ENCODE measurements around the gene HMX3.

The HMX3 gene

DNA sequence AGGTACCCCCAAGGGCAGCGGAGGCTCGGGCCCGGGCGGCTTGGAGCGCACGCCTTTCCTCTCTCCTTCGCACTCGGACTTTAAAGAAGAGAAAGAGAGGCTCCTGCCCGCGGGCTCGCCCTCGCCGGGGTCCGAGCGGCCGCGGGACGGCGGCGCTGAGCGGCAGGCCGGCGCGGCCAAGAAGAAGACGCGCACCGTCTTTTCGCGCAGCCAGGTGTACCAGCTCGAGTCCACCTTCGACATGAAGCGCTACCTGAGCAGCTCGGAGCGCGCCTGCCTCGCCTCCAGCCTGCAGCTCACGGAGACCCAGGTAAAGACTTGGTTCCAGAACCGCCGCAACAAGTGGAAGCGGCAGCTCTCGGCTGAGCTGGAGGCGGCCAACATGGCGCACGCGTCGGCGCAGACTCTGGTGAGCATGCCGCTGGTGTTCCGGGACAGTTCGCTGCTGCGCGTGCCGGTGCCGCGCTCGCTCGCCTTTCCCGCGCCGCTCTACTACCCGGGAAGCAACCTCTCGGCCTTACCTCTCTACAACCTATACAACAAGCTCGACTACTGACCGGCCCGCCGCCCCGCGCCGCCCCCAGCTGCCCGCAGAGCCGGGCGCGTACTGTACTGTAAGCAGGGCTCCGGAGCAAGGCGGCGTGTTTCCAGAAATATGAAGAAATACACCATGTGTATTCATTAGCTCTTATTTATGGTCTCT is 13.9 kb downstream of the HMX3 start:
- Mint-ChIP-seq H3K4me3 (peak overlapping the region; percentile 58), H3K4me1 (ENCODE audit: low read depth) (peaks cover 36% of the 10 kb centered on the region), H3K9me3 (no peaks in the 10 kb centered on the region), H3K36me3 (ENCODE audit: low read depth) (peaks cover 7% of the 10 kb centered on the region), H3K27ac (peak overlapping the region; percentile 49), H3K27me3 (ENCODE audit: low read depth) (peaks cover 58% of the 10 kb centered on the region)

GRCh38 chr10:123150271-123150985 is 14.7 kb downstream of the HMX3 start:
- no peaks in the 10 kb centered on the region for H3K9me3 Mint-ChIP-seq
- H3K4me1 Mint-ChIP-seq (ENCODE audit: low read depth) = peaks cover 34% of the 10 kb centered on the region
- peaks cover 51% of the 10 kb centered on the region for H3K27me3 Mint-ChIP-seq (ENCODE audit: low read depth)
- H3K27ac Mint-ChIP-seq = peak overlapping the region; percentile 49
- peak overlapping the region; percentile 50 for H3K4me3 Mint-ChIP-seq
- H3K36me3 Mint-ChIP-seq (ENCODE audit: low read depth) = peaks cover 14% of the 10 kb centered on the region

DNA sequence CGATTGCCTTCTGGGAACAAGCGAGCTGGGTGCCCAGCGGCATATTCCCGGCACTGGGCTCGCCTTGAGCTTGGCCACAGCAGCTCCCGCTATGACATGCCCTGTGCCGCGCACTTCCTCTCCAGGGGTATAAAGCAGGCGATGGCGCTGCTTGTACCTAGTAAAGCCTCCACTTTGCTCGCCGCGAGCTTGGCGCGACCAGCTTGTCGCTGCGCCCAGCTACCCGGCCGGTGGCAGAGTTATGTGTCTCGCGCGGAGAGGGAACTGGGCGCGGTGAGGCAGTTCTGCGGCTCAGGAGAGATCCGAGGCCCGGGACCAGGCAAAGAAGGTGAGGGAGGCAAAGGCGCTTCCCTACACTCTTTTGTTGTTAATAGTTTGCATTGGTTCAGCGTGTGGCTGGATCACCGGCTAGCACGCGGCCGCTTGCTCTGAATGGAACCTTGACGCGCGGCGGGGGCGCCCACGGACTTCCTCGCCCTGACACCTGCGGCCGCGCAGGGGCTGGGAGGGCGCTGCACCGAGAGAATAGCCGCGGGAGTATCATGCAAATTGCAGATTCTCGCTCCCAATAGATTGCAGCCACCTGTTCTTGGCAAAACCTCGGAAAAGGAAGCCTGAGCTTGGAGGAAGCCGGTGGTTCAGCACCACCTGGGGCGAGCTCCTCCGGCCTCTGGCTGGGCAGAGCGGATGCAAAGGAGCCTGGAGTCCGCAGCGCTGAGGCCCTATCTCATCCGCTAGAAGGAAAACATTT is 15.4 kb downstream of the HMX3 start:
- H3K27me3 Mint-ChIP-seq (ENCODE audit: low read depth) = peaks cover 45% of the 10 kb centered on the region
- H3K36me3 Mint-ChIP-seq (ENCODE audit: low read depth) = peaks cover 20% of the 10 kb centered on the region
- peaks cover 38% of the 10 kb centered on the region for H3K4me1 Mint-ChIP-seq (ENCODE audit: low read depth)
- no peaks in the 10 kb centered on the region for H3K9me3 Mint-ChIP-seq
- H3K4me3 Mint-ChIP-seq = peak overlapping the region; percentile 50
- H3K27ac Mint-ChIP-seq = no peak overlapping the region

DNA sequence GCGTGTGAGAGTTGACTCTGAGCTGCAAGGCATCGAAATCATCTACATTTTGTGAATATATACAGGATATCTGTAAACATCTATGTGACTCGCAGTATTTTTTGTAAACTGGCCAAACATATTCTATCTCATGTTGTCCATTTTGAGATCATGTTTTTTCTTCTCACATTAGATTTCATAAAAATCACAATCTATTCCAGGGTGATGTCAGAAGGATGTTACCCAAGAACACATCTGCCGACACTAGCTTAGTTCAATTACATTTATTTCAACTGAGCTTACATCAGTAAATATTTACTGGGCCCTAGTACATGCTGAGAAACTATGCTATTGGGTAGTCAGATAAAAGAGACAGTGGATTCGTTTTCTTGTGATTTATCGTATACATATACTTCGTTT is 16.0 kb downstream of the HMX3 start:
- Mint-ChIP-seq H3K4me3 (peak overlapping the region; percentile 50), H3K36me3 (ENCODE audit: low read depth) (peaks cover 25% of the 10 kb centered on the region), H3K27me3 (ENCODE audit: low read depth) (peaks cover 42% of the 10 kb centered on the region), H3K4me1 (ENCODE audit: low read depth) (peaks cover 39% of the 10 kb centered on the region), H3K27ac (no peak overlapping the region), H3K9me3 (no peaks in the 10 kb centered on the region)

GRCh38 chr10:123153486-123154091 is 17.8 kb downstream of the HMX3 start:
- Mint-ChIP-seq H3K4me3 (peak overlapping the region; percentile 99), H3K36me3 (ENCODE audit: low read depth) (peaks cover 42% of the 10 kb centered on the region), H3K27me3 (ENCODE audit: low read depth) (peaks cover 34% of the 10 kb centered on the region), H3K9me3 (no peaks in the 10 kb centered on the region), H3K4me1 (ENCODE audit: low read depth) (peaks cover 51% of the 10 kb centered on the region), H3K27ac (peak overlapping the region; percentile 100)

DNA sequence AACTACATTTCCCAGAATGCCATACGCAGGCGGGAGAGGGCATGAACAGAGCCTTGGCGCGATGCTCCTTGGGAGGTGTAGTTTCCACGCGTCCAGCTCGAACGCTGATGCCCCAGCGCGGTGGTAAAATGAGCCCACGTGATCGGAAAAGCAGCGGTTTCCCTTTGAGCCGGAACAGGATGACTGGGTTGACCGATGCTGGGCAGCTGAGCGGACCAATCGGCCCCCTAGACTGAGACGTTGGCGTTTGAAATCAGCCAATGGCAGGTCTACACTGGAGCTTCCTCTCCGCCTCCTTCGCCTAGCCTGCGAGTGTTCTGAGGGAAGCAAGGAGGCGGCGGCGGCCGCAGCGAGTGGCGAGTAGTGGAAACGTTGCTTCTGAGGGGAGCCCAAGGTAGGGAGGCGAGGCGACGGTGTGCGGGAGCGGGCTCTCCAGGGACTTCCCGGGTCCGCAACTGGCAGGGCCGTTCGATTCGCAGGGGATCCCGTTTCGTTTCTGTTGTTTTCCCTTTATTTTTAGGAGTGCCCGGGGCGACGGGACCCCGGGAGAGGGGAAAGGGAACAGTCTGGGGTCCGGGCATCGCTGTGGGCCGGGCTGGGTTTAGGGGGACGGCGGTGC is 18.4 kb downstream of the HMX3 start, which contains the start of gene BUB3:
TSS of gene BUB3 (plus strand) at position 311 of the 619 bp plus-strand sequence. CDS start 516 bp downstream, outside the sequence.
- H3K27me3 Mint-ChIP-seq (ENCODE audit: low read depth) = peaks cover 28% of the 10 kb centered on the region
- H3K9me3 Mint-ChIP-seq = no peaks in the 10 kb centered on the region
- peak within 1 kb of the TSS; percentile 99 for H3K4me3 Mint-ChIP-seq
- H3K4me1 Mint-ChIP-seq (ENCODE audit: low read depth) = peaks cover 51% of the 10 kb centered on the region
- H3K36me3 Mint-ChIP-seq (ENCODE audit: low read depth) = peaks cover 42% of the 10 kb centered on the region
- peak within 1 kb of the TSS; percentile 100 for H3K27ac Mint-ChIP-seq

- no peaks in the 10 kb centered on the region for H3K9me3 Mint-ChIP-seq
- H3K4me1 Mint-ChIP-seq (ENCODE audit: low read depth) = peaks cover 58% of the 10 kb centered on the region
- H3K27ac Mint-ChIP-seq = peak overlapping the region; percentile 100
- H3K27me3 Mint-ChIP-seq (ENCODE audit: low read depth) = peaks cover 24% of the 10 kb centered on the region
- peaks cover 42% of the 10 kb centered on the region for H3K36me3 Mint-ChIP-seq (ENCODE audit: low read depth)
- peak overlapping the region; percentile 99 for H3K4me3 Mint-ChIP-seq
Measured at GRCh38 chr10:123154711-123155505, 19.1 kb downstream of the HMX3 start.

- Mint-ChIP-seq H3K4me1 (ENCODE audit: low read depth) (peaks cover 65% of the 10 kb centered on the region), H3K4me3 (peak overlapping the region; percentile 70)
Measured at GRCh38 chr10:123156078-123156477, 20.3 kb downstream of the HMX3 start.

GRCh38 chr10:123157210-123157609 is 21.4 kb downstream of the HMX3 start:
- H3K36me3 Mint-ChIP-seq (ENCODE audit: low read depth) = peaks cover 55% of the 10 kb centered on the region
- H3K27ac Mint-ChIP-seq = peak overlapping the region; percentile 9
- peaks cover 6% of the 10 kb centered on the region for H3K27me3 Mint-ChIP-seq (ENCODE audit: low read depth)
- H3K4me3 Mint-ChIP-seq = peak overlapping the region; percentile 70
- H3K4me1 Mint-ChIP-seq (ENCODE audit: low read depth) = peaks cover 66% of the 10 kb centered on the region
- H3K9me3 Mint-ChIP-seq = no peaks in the 10 kb centered on the region

More at GRCh38 chr10:123156078-123156477, 20.3 kb downstream of the HMX3 start:
- Mint-ChIP-seq H3K27ac (peak overlapping the region; percentile 83), H3K36me3 (ENCODE audit: low read depth) (peaks cover 48% of the 10 kb centered on the region), H3K27me3 (ENCODE audit: low read depth) (peaks cover 12% of the 10 kb centered on the region), H3K9me3 (no peaks in the 10 kb centered on the region)

GRCh38 chr10:123158682-123159081 is 22.9 kb downstream of the HMX3 start:
- no peak overlapping the region for H3K27ac Mint-ChIP-seq
- peaks cover 60% of the 10 kb centered on the region for H3K36me3 Mint-ChIP-seq (ENCODE audit: low read depth)
- H3K4me3 Mint-ChIP-seq = peak overlapping the region; percentile 67
- no peaks in the 10 kb centered on the region for H3K9me3 Mint-ChIP-seq
- no peaks in the 10 kb centered on the region for H3K27me3 Mint-ChIP-seq (ENCODE audit: low read depth)
- H3K4me1 Mint-ChIP-seq (ENCODE audit: low read depth) = peaks cover 61% of the 10 kb centered on the region

DNA sequence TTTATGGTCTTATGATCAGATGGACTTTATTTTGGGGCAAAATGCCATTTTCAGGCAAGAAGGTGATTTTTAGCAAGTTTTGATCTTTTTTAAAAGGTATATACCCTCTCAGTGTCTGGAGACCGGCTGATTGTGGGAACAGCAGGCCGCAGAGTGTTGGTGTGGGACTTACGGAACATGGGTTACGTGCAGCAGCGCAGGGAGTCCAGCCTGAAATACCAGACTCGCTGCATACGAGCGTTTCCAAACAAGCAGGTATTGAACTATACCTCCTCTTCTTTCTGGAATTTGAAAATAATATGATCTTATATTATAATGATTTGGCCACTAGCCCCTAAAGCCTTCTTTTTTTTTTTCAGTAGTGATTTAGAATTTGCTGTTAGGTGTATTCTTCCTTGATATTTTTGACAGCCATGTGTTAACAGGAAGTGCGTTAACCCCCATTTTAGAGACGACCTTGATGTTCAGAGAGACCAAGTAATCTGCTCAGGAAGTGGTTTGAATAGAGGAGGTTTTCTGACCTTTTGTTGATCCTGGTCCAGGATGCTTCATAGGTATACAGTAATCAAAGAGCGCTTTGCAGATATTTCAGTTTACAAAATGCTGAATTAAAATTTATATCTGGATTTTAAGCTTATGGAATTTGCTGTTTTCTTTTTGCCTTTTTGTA is 24.7 kb downstream of the HMX3 start:
- Mint-ChIP-seq H3K27ac (peak overlapping the region; percentile 82), H3K9me3 (no peaks in the 10 kb centered on the region), H3K4me3 (peak overlapping the region; percentile 67), H3K4me1 (ENCODE audit: low read depth) (peaks cover 57% of the 10 kb centered on the region), H3K36me3 (ENCODE audit: low read depth) (peaks cover 63% of the 10 kb centered on the region), H3K27me3 (ENCODE audit: low read depth) (no peaks in the 10 kb centered on the region)

DNA sequence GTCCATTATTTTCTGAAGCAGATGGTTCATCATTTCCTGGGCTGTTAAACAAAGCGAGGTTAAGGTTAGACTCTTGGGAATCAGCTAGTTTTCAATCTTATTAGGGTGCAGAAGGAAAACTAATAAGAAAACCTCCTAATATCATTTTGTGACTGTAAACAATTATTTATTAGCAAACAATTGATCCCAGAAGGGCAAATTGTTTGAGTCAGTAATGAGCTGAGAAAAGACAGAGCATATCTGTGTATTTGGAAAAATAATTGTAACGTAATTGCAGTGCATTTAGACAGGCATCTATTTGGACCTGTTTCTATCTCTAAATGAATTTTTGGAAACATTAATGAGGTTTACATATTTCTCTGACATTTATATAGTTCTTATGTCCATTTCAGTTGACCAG is 28.5 kb downstream of the HMX3 start:
- Mint-ChIP-seq H3K4me1 (ENCODE audit: low read depth) (peaks cover 33% of the 10 kb centered on the region), H3K27me3 (ENCODE audit: low read depth) (no peaks in the 10 kb centered on the region), H3K9me3 (no peaks in the 10 kb centered on the region), H3K4me3 (no peak overlapping the region), H3K27ac (no peak overlapping the region), H3K36me3 (ENCODE audit: low read depth) (peaks cover 54% of the 10 kb centered on the region)

All from T-helper 1 cell treated with Interleukin-12 subunit alpha and Interleukin-12 subunit beta and Interleukin-4 antibody, amounts not matched to agents 30 μg/mL and 1 μg/mL, for 36 hours (primary cell).